Right lobe of liver (tissue), 4 donors: Measurements from ENCODE around the gene GLT1D1.

Experiments
- POLR2A ChIP-seq: fragments of 450-650 bp; IDR thresholded peaks from one replicate; pipeline ENCODE4 v1.6.1; 2017; ENCODE audit warnings: antibody characterized with exemption, mild to moderate bottlenecking
- TF ChIP-seq, protein P1 (sequence below), 4 donors: fragments of 200-600 bp in 3 of 4; fragments of 450-650 bp in 1 of 4; IDR thresholded peaks; one replicate each; pipeline versions ENCODE4 v1.5.1 to v1.8.0; 2016 to 2022; ENCODE audit warnings: antibody characterized with exemption in 4 of 4, mild to moderate bottlenecking in 2 of 4
- donor health status: DM: no; HTN: no; CAD: no.
- donor health status: DM: no; HTN: no; CAD: no.
- donor health status: DM: no; HTN: yes; CAD: no.

GRCh38 chr12:129002427-129002826 lies 149.1 kb downstream of the GLT1D1 start:
- TF ChIP-seq, protein P1, sequence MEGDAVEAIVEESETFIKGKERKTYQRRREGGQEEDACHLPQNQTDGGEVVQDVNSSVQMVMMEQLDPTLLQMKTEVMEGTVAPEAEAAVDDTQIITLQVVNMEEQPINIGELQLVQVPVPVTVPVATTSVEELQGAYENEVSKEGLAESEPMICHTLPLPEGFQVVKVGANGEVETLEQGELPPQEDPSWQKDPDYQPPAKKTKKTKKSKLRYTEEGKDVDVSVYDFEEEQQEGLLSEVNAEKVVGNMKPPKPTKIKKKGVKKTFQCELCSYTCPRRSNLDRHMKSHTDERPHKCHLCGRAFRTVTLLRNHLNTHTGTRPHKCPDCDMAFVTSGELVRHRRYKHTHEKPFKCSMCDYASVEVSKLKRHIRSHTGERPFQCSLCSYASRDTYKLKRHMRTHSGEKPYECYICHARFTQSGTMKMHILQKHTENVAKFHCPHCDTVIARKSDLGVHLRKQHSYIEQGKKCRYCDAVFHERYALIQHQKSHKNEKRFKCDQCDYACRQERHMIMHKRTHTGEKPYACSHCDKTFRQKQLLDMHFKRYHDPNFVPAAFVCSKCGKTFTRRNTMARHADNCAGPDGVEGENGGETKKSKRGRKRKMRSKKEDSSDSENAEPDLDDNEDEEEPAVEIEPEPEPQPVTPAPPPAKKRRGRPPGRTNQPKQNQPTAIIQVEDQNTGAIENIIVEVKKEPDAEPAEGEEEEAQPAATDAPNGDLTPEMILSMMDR (IDR thresholded peaks at IDR 0.05): no peak
- no peak for TF ChIP-seq POLR2A
